PC-9 (cell line): ENCODE results near the gene CAPN11.

ENCODE experiments used
- CTCF ChIP-seq: fragments of 200-600 bp; sonication (generic); conservative IDR thresholded peaks from 2 replicates; pipeline ENCODE4 v1.6.1; 2017; ENCODE audit warnings: mixed run types, antibody characterized with exemption, mild to moderate bottlenecking, moderate library complexity
- EZH2 ChIP-seq: fragments of 200-600 bp; sonication (generic); IDR thresholded peaks from 2 replicates; pipeline ENCODE4 v1.8.0; 2017; ENCODE audit warnings: antibody characterized with exemption, low read depth

- TF ChIP-seq CTCF (no peak), EZH2 (no peak)
These were observed 60.6 kb downstream of the CAPN11 start for GRCh38 chr6:44219053-44219814.
